Measurements from ENCODE around the gene IP6K3. TPM values are rescaled to one million over a fixed set of nuclear protein-coding genes. Genes with fewer than 3 reads are reported as not detected.

Gene IP6K3
- total RNA-seq, 1 experiment from 2014 or later, result not detected

GRCh38 chr6:33740204-33740608 lies 6.5 kb downstream of the IP6K3 start:
- Histone ChIP-seq H3K4me3 (ENCODE audit: low read depth, low read length, poor library complexity, severe bottlenecking) (no peak overlapping the region), H3K4me1 (ENCODE audit: insufficient read depth, low read length, poor library complexity, severe bottlenecking) (peaks cover 11% of the 10 kb centered on the region), H3K36me3 (ENCODE audit: insufficient read depth, low read length, poor library complexity, severe bottlenecking) (no peaks in the 10 kb centered on the region), H3K27ac (ENCODE audit: low read depth, low read length, poor library complexity, severe bottlenecking) (no peak overlapping the region), H3K9me3 (ENCODE audit: low read depth, low read length, poor library complexity, severe bottlenecking) (no peaks in the 10 kb centered on the region), H3K27me3 (replicated peaks; ENCODE audit: insufficient read depth, low read depth, low read length, poor library complexity) (no peaks in the 10 kb centered on the region)
- no peak for DNase-seq (ENCODE audit: low spot score)
- intact Hi-C loops (cut with micrococcal nuclease; ENCODE audit: unreplicated experiment), result loop anchor here (10.0 kb wide), 1 partner anchor 315 kb away; no protein-coding TSS in a partner anchor
- ChIA-PET CTCF (no interaction called here), POLR2A (ENCODE audit: low non-redundant PET) (no interaction called here)
- no peak for TF ChIP-seq EZH2 (IDR thresholded peaks at IDR 0.05; ENCODE audit: borderline replicate concordance, low read depth, low read length, poor library complexity, severe bottlenecking)
- TF ChIP-seq, protein P1, sequence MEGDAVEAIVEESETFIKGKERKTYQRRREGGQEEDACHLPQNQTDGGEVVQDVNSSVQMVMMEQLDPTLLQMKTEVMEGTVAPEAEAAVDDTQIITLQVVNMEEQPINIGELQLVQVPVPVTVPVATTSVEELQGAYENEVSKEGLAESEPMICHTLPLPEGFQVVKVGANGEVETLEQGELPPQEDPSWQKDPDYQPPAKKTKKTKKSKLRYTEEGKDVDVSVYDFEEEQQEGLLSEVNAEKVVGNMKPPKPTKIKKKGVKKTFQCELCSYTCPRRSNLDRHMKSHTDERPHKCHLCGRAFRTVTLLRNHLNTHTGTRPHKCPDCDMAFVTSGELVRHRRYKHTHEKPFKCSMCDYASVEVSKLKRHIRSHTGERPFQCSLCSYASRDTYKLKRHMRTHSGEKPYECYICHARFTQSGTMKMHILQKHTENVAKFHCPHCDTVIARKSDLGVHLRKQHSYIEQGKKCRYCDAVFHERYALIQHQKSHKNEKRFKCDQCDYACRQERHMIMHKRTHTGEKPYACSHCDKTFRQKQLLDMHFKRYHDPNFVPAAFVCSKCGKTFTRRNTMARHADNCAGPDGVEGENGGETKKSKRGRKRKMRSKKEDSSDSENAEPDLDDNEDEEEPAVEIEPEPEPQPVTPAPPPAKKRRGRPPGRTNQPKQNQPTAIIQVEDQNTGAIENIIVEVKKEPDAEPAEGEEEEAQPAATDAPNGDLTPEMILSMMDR (conservative IDR thresholded peaks at IDR 0.05; ENCODE audit: low read depth, low read length), result no peak
- no TSS peak for BruUV-seq (replicated peaks)

DNA sequence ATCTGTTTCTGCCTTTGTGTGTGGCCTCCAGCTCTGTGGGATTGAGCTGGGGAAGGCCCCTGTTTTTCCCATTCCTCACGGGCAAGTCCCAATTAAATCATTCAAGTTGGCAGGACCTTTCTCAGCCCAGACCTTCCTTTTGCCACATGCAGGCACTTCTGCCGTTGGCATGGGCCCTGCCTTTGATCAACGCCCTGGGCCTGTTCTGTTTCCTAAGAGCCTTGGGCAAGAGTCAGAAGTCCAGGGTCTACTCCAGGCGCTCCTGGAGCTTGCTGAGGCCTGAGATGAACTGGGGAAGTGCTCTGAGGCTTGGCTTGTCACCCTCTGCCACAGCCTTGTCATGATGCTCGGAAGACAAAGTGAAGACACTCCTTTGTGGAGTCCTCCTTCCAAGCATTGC lies 7.1 kb downstream of the IP6K3 start:
- TF ChIP-seq, protein P1 (conservative IDR thresholded peaks at IDR 0.05; ENCODE audit: low read depth, low read length), result no peak
- no peak for TF ChIP-seq EZH2 (IDR thresholded peaks at IDR 0.05; ENCODE audit: borderline replicate concordance, low read depth, low read length, poor library complexity, severe bottlenecking)
- BruUV-seq (replicated peaks), result no TSS peak
- CTCF ChIA-PET, result no interaction called here

GRCh38 chr6:33738879-33739278 lies 7.8 kb downstream of the IP6K3 start:
- no peaks in the 10 kb centered on the region for H3K9me3 ChIP-seq (ENCODE audit: low read depth, low read length, poor library complexity, severe bottlenecking)
- intact Hi-C loops (cut with micrococcal nuclease; ENCODE audit: unreplicated experiment), result no loop called here
- no peaks in the 10 kb centered on the region for H3K36me3 ChIP-seq (ENCODE audit: insufficient read depth, low read length, poor library complexity, severe bottlenecking)
- no peaks in the 10 kb centered on the region for H3K27me3 ChIP-seq (replicated peaks; ENCODE audit: insufficient read depth, low read depth, low read length, poor library complexity)
- TF ChIP-seq, protein P1 (conservative IDR thresholded peaks at IDR 0.05; ENCODE audit: low read depth, low read length), result no peak
- no peak for TF ChIP-seq EZH2 (IDR thresholded peaks at IDR 0.05; ENCODE audit: borderline replicate concordance, low read depth, low read length, poor library complexity, severe bottlenecking)
- no peaks in the 10 kb centered on the region for H3K4me1 ChIP-seq (ENCODE audit: insufficient read depth, low read length, poor library complexity, severe bottlenecking)
- H3K4me3 ChIP-seq (ENCODE audit: low read depth, low read length, poor library complexity, severe bottlenecking), result no peak overlapping the region
- CTCF ChIA-PET, result no interaction called here
- POLR2A ChIA-PET (ENCODE audit: low non-redundant PET), result interaction anchor here (0.6 kb wide), 1 partner anchor 31 kb away, joined by 8 read pairs; no protein-coding TSS in a partner anchor
- DNase-seq (ENCODE audit: low spot score), result no peak
- H3K27ac ChIP-seq (ENCODE audit: low read depth, low read length, poor library complexity, severe bottlenecking), result no peak overlapping the region
- no TSS peak for BruUV-seq (replicated peaks)

More for the DNA sequence above, 7.1 kb downstream of the IP6K3 start:
- Histone ChIP-seq H3K27me3 (replicated peaks; ENCODE audit: insufficient read depth, low read depth, low read length, poor library complexity) (no peaks in the 10 kb centered on the region), H3K9me3 (ENCODE audit: low read depth, low read length, poor library complexity, severe bottlenecking) (no peaks in the 10 kb centered on the region), H3K36me3 (ENCODE audit: insufficient read depth, low read length, poor library complexity, severe bottlenecking) (no peaks in the 10 kb centered on the region), H3K4me3 (ENCODE audit: low read depth, low read length, poor library complexity, severe bottlenecking) (no peak overlapping the region), H3K4me1 (ENCODE audit: insufficient read depth, low read length, poor library complexity, severe bottlenecking) (peaks cover 5% of the 10 kb centered on the region), H3K27ac (ENCODE audit: low read depth, low read length, poor library complexity, severe bottlenecking) (no peak overlapping the region)
- POLR2A ChIA-PET (ENCODE audit: low non-redundant PET), result no interaction called here
- DNase-seq (ENCODE audit: low spot score), result no peak
- intact Hi-C loops (cut with micrococcal nuclease; ENCODE audit: unreplicated experiment), result no loop called here
